Vagina (tissue), 2 donors: Measurements from ENCODE around the gene MEF2B.

Experiments used
- CTCF ChIP-seq, 3 experiments: fragments of 450-650 bp in 2 of 3; fragments of 200-600 bp in 1 of 3; sonication (generic) in 1 of 3; IDR thresholded peaks; one replicate each; pipeline ENCODE4 v1.5.1; 2017 to 2019; ENCODE audit warnings: antibody characterized with exemption in 3 of 3, mild to moderate bottlenecking in 2 of 3, moderate library complexity in 2 of 3
- POLR2A ChIP-seq, 2 donors: fragments of 450-650 bp; IDR thresholded peaks; one replicate each; pipeline ENCODE4 v1.6.1; 2017; ENCODE audit warnings: antibody characterized with exemption in 2 of 2, mild to moderate bottlenecking in 2 of 2, moderate library complexity in 2 of 2
- POLR2AphosphoS5 ChIP-seq, 2 donors: sonication (generic); formaldehyde crosslinking; IDR thresholded peaks; one replicate each; pipeline ENCODE4 v1.9.0; 2017; ENCODE audit warnings: antibody characterized with exemption in 2 of 2, mild to moderate bottlenecking in 2 of 2, low read depth in 1 of 2; ENCODE audit not compliant: insufficient read depth in 1 of 2

- TF ChIP-seq CTCF (IDR thresholded peaks at IDR 0.05): no peak
- TF ChIP-seq POLR2A (IDR thresholded peaks at IDR 0.05): no peak
- TF ChIP-seq POLR2AphosphoS5 (IDR thresholded peaks at IDR 0.05; ENCODE audit: insufficient read depth in 1 of 2, low read depth in 1 of 2): no peak
Measured at GRCh38 chr19:19170053-19170872, at the start of gene MEF2B.
